DOHH2 (cell line): Measurements from ENCODE around the gene RDH8.

Experiments used
- EZH2phosphoT487 ChIP-seq: fragments of 200-600 bp; sonication (generic); IDR thresholded peaks from 2 replicates; pipeline ENCODE4 v1.6.1; 2017; ENCODE audit warnings: borderline replicate concordance, mild to moderate bottlenecking, antibody characterized with exemption, low read length, moderate library complexity, mixed read lengths
- TF ChIP-seq, protein P1 (sequence below): fragments of 200-600 bp; sonication (generic); IDR thresholded peaks from one replicate; pipeline ENCODE4 v1.5.1; 2014; ENCODE audit warnings: antibody characterized with exemption, mild to moderate bottlenecking, low read depth, low read length; ENCODE audit not compliant: poor library complexity, severe bottlenecking

GRCh38 chr19:10005632-10006334, 7.5 kb upstream of the RDH8 start:
- TF ChIP-seq, protein P1, sequence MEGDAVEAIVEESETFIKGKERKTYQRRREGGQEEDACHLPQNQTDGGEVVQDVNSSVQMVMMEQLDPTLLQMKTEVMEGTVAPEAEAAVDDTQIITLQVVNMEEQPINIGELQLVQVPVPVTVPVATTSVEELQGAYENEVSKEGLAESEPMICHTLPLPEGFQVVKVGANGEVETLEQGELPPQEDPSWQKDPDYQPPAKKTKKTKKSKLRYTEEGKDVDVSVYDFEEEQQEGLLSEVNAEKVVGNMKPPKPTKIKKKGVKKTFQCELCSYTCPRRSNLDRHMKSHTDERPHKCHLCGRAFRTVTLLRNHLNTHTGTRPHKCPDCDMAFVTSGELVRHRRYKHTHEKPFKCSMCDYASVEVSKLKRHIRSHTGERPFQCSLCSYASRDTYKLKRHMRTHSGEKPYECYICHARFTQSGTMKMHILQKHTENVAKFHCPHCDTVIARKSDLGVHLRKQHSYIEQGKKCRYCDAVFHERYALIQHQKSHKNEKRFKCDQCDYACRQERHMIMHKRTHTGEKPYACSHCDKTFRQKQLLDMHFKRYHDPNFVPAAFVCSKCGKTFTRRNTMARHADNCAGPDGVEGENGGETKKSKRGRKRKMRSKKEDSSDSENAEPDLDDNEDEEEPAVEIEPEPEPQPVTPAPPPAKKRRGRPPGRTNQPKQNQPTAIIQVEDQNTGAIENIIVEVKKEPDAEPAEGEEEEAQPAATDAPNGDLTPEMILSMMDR: no peak
- TF ChIP-seq EZH2phosphoT487: no peak
